Gastrocnemius medialis (tissue), 4 donors: Measurements from ENCODE around the gene ATG4B.

Source experiments
- CTCF ChIP-seq, 5 experiments: fragments of 450-650 bp in 3 of 5; fragments of 200-600 bp in 2 of 5; sonication (generic) in 2 of 5; IDR thresholded peaks in 4 of 5; conservative IDR thresholded peaks in 1 of 5; 1 replicate in 4 of 5; 2 replicates in 1 of 5; pipeline ENCODE4 v1.5.1; 2016 to 2019; ENCODE audit warnings: antibody characterized with exemption in 5 of 5, mild to moderate bottlenecking in 3 of 5, moderate library complexity in 3 of 5
- POLR2A ChIP-seq, 2 donors: fragments of 450-650 bp; IDR thresholded peaks; one replicate each; pipeline ENCODE4 v1.6.1; 2017; ENCODE audit warnings: antibody characterized with exemption in 2 of 2, mild to moderate bottlenecking in 2 of 2, moderate library complexity in 2 of 2

DNA sequence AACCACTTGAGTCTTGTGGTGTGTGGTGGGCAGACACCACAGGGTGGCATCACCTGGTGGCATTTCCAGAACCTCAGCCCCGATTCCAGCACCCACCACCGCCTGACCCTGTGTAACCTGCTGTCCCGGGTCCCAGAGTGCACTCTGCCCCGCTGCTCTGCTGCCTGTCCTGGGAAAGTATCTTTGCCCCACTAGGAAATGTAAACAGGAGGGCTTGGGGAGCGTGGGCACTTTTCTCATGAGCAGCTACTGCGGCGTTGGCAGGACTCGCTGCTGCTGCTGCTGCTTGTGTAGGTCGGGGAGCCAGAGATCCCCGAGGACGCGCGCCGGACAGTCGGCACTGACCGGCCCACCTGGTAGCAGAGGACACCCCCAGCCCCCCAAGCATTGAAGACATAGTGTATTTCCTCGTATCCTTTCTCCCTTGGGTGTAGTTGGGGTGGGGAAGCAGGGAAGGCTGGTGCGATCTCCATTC is 35.7 kb downstream of the ATG4B start:
- TF ChIP-seq POLR2A (IDR thresholded peaks at IDR 0.05), result no peak
- no peak for TF ChIP-seq CTCF (IDR thresholded peaks at IDR 0.05 in 4 of 5, conservative IDR thresholded peaks at IDR 0.05 in 1 of 5)
